Measurements from ENCODE around the gene GRM1. TPM values are rescaled to one million over a fixed set of nuclear protein-coding genes. Genes with fewer than 3 reads are reported as not detected.

GRM1 gene
- total RNA-seq, 2 donors from 2014 or later: 0.68 TPM; not detected in 1

GRCh38 chr6:146032387-146032786 lies 3.5 kb downstream of the GRM1 start:
- no peak overlapping the region for H3K27ac ChIP-seq
- intact Hi-C loops (cut with DNase I): no loop called here
- DNase-seq (ENCODE audit: low spot score): no peak
- no peaks in the 10 kb centered on the region for H3K4me1 ChIP-seq (replicated peaks)
- H3K9me3 ChIP-seq: no peaks in the 10 kb centered on the region
- H3K4me3 ChIP-seq: no peak overlapping the region
- H3K27me3 ChIP-seq (replicated peaks; ENCODE audit: insufficient read depth): peaks cover 17% of the 10 kb centered on the region
- H3K36me3 ChIP-seq: no peaks in the 10 kb centered on the region
- 41% methylated on average over 4 of the region's 4 CpGs for WGBS
- TF ChIP-seq, protein P1, sequence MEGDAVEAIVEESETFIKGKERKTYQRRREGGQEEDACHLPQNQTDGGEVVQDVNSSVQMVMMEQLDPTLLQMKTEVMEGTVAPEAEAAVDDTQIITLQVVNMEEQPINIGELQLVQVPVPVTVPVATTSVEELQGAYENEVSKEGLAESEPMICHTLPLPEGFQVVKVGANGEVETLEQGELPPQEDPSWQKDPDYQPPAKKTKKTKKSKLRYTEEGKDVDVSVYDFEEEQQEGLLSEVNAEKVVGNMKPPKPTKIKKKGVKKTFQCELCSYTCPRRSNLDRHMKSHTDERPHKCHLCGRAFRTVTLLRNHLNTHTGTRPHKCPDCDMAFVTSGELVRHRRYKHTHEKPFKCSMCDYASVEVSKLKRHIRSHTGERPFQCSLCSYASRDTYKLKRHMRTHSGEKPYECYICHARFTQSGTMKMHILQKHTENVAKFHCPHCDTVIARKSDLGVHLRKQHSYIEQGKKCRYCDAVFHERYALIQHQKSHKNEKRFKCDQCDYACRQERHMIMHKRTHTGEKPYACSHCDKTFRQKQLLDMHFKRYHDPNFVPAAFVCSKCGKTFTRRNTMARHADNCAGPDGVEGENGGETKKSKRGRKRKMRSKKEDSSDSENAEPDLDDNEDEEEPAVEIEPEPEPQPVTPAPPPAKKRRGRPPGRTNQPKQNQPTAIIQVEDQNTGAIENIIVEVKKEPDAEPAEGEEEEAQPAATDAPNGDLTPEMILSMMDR (IDR thresholded peaks at IDR 0.05): no peak
- no peak for TF ChIP-seq POLR2AphosphoS5 (IDR thresholded peaks at IDR 0.05)
- no peak for TF ChIP-seq POLR2A (IDR thresholded peaks at IDR 0.05)

- no peaks in the 10 kb centered on the region for H3K9me3 ChIP-seq
- no peaks in the 10 kb centered on the region for H3K36me3 ChIP-seq
- no peak overlapping the region for H3K4me3 ChIP-seq
- 84% methylated on average over 1 of the region's 1 CpG for WGBS
- no peaks in the 10 kb centered on the region for H3K27me3 ChIP-seq (replicated peaks; ENCODE audit: insufficient read depth)
- H3K4me1 ChIP-seq (replicated peaks): no peaks in the 10 kb centered on the region
- intact Hi-C loops (cut with DNase I): no loop called here
- no peak for DNase-seq (ENCODE audit: low spot score)
- TF ChIP-seq POLR2AphosphoS5 (IDR thresholded peaks at IDR 0.05): no peak
- no peak for TF ChIP-seq POLR2A (IDR thresholded peaks at IDR 0.05)
- TF ChIP-seq, protein P1 (IDR thresholded peaks at IDR 0.05): no peak
- H3K27ac ChIP-seq: no peak overlapping the region
These were observed 11.5 kb downstream of the GRM1 start for GRCh38 chr6:146040360-146040759.

GRCh38 chr6:146041282-146041681 lies 12.4 kb downstream of the GRM1 start:
- Histone ChIP-seq H3K27me3 (replicated peaks; ENCODE audit: insufficient read depth) (no peaks in the 10 kb centered on the region), H3K4me1 (replicated peaks) (no peaks in the 10 kb centered on the region), H3K36me3 (no peaks in the 10 kb centered on the region), H3K4me3 (no peak overlapping the region), H3K27ac (no peak overlapping the region), H3K9me3 (no peaks in the 10 kb centered on the region)
- DNase-seq (ENCODE audit: low spot score): no peak
- TF ChIP-seq POLR2AphosphoS5 (IDR thresholded peaks at IDR 0.05): no peak
- TF ChIP-seq, protein P1 (IDR thresholded peaks at IDR 0.05): peak in 1 of 4 experiments; percentile 13
- no peak for TF ChIP-seq POLR2A (IDR thresholded peaks at IDR 0.05)
- intact Hi-C loops (cut with DNase I): no loop called here
- WGBS: 45% methylated on average over 1 of the region's 1 CpG

DNA sequence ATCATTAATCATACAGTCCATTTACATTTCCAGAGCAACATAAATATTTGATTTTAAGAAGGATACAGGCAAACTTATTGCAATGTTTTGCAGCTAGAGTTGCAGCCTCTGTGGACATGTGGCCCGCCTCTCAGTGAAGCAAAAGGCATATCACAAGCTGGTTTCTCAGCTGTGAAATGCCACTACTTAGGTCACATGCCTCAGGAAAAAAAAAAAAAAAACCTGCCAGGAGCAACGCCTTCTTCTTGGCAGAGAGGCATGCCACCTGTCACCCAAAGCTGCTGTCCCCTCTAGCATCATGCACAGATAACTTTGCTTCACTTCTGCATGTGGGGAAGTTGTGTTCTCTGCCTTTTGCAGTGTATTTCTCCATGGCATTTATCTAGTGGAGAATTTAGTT lies 18.5 kb downstream of the GRM1 start:
- no peak for DNase-seq (ENCODE audit: low spot score)
- no peaks in the 10 kb centered on the region for H3K36me3 ChIP-seq
- TF ChIP-seq, protein P1 (IDR thresholded peaks at IDR 0.05): no peak
- no peak for TF ChIP-seq POLR2A (IDR thresholded peaks at IDR 0.05)
- no peak for TF ChIP-seq POLR2AphosphoS5 (IDR thresholded peaks at IDR 0.05)
- no peaks in the 10 kb centered on the region for H3K4me1 ChIP-seq (replicated peaks)
- H3K4me3 ChIP-seq: no peak overlapping the region
- no peak overlapping the region for H3K27ac ChIP-seq
- WGBS: 60% methylated on average over 2 of the region's 2 CpGs
- no peaks in the 10 kb centered on the region for H3K27me3 ChIP-seq (replicated peaks; ENCODE audit: insufficient read depth)
- intact Hi-C loops (cut with DNase I): no loop called here
- no peaks in the 10 kb centered on the region for H3K9me3 ChIP-seq

- 79% methylated on average over 1 of the region's 1 CpG for WGBS
- Histone ChIP-seq H3K4me3 (no peak overlapping the region), H3K27me3 (replicated peaks; ENCODE audit: insufficient read depth) (no peaks in the 10 kb centered on the region)
These were observed 21.3 kb downstream of the GRM1 start for GRCh38 chr6:146050168-146050567.

More at GRCh38 chr6:146050168-146050567, 21.3 kb downstream of the GRM1 start:
- Histone ChIP-seq H3K9me3 (no peaks in the 10 kb centered on the region), H3K36me3 (no peaks in the 10 kb centered on the region), H3K4me1 (replicated peaks) (no peaks in the 10 kb centered on the region), H3K27ac (no peak overlapping the region)
- no peak for DNase-seq (ENCODE audit: low spot score)
- TF ChIP-seq POLR2A (IDR thresholded peaks at IDR 0.05) (no peak), POLR2AphosphoS5 (IDR thresholded peaks at IDR 0.05) (no peak)
- TF ChIP-seq, protein P1 (IDR thresholded peaks at IDR 0.05): no peak
- intact Hi-C loops (cut with DNase I): no loop called here

All from prostate gland (tissue), 2 donors.